NCI-H1048 (cell line): Measurements from ENCODE around the gene MTA1.

ENCODE experiments used
- DNase-seq: peaks from one replicate; lab custom pipeline; 2025; lab: John Stamatoyannopoulos, UW

MTA1 gene

DNA sequence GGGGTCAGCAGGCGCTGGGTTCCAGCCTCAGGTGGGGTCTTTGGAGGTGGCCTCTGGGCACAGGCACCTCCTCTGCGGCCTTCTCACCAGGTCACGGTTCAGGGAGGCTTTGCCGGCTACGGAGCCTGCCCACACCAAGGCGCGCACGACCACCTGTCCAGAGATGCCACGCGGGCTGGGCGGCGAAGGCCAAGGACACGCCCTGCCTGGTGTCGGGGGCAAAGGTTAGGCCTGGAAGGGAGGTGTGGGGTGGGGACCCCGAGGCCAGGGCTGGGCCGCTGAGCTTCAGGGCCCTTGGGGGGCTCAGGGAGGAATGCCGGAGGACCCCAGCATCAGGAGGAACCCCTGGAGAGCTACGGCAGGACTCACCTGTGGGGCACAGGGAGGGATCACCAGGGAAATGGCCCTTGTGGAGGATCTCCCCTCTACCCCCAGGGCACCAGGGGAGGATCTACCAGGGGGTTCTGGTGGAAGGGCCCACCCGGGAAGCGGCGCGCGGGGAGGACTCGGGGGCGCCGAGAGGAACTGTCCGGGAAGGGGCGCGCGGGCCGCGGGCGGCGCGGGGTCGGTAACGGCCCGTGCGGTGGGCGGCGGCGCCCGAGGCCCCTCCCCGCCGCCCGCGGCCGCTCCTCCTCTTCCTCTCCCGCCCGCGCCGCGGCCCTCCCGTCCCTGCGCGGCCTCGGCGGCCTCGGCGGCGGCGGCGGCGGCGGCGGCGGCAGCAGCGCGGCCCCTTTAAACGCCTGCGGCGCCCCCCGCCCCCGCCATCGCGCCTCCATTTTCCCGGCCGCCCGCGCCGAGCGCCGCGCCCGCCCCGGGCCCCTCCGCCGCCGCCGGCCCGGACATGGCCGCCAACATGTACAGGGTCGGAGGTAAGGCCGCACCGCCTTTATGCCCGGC, at the start of gene MTA1:
MTA1 (plus strand) TSS at position 633 of the 897 bp plus-strand sequence; CDS start at position 842, 209 bp downstream.
- DNase-seq, result no peak

DNA sequence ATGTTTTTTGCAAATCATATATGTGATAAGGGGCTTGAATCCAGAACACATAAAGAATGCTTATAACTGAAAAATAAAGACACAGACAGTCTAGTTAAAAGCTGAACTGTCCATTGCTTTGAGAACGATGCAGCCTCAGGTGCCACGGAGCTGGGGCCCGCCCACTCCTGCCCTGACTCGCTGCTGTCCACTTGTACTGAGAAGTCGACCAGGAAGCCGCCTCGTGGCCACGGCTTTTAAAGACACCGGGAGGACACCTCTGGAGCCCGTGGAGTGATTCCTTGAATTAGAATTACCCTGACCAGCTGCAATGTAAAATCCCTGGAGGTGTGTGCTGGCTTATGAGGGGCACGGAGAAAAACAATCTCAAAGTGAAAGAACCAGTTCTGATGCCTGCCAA, 45.2 kb upstream of the MTA1 start:
- no peak for DNase-seq

DNA sequence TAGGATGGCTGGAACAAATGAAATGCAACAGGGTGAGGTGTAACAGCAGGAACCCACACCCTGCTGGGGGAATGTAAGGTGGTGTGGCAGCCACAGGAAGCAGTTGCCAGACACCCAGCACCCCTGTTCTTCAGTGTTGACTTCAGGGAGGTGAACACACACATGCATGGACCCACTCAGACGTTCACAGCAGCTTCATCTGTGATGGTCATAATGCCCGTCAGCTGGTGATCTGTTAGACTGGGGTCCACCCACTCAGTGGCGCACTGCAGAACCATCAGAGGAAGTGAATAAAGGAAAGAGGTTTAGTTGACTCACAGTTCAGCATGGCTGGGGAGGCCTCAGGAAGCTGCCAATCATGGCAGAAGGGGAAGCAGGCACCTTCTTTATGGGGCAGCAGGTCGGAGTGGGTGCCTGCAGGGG, 44.0 kb upstream of the MTA1 start:
- DNase-seq, result no peak

DNA sequence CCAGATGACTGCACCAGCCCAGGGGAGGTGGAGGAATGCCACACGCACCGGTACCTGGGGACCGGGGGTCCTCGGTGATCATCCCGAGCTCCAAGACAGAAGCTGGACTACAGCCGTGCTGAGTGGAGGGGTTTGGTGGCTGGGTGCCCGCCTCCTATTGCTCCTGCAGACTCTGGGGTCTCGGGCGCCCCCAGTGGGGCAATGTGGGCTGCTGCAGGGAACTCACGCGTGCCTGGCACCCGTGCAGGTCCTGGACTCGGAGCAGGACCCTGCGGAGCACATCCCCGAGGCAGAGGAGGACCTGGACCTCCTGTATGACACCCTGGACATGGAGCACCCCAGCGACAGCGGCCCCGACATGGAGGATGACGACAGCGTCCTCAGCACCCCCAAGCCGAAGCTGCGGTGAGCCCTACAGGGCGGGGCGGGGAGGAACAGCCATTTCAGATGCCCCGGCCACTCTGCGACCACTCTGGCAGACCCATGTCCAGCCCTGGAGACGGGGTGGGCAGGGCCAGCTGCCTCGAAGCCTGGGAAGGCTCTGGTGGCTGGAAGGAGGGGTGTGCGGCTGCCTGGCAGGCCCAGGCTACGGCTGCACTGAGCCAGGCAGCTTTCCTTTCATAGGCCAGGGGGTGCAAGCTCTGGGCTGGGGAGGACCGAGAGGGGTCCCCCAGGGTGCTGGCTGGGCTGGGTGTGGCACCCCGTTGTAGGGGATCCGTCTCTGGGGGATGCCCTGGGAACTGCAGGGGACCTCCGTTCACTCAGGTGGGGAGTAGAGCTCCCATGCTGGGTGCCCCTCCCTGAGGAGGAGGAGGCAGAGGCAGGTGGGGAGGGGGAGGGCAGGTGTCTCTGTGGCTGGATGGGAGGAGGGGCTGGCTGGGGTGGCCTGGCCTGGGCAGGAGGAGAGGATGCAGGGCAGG, 42.8 kb upstream of the MTA1 start:
- no peak for DNase-seq

DNA sequence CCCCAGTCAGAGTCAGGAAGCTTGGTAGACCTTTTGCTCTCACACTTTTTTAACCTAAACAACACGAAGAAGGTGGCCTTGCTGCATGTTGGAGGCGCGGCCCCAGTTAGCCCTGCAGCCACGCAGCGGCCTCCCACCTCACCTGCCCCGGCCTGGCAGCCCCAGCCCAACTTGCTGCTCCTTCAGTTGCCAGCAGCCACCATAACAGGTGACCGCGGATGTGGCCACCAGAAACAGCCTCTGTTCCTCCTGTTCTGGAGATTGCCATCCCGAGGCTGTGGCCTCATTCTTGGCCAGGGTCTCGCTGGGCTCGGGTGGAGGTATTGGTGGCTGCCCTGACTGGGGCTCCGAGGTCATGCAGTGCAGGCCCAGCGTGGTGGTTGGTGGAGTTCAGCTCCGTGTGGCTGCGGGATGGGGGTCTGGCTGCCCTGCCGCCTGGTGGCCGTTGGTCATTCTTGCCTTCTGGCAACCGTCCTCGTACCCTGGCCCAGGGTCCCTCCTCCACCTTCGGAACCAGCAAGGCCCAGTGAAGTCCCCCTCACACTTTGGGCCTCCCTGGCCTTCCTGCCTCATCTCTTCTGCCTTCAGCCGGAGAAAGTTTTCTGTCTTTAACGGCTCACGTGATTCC, 42.0 kb upstream of the MTA1 start:
- no peak for DNase-seq

DNA sequence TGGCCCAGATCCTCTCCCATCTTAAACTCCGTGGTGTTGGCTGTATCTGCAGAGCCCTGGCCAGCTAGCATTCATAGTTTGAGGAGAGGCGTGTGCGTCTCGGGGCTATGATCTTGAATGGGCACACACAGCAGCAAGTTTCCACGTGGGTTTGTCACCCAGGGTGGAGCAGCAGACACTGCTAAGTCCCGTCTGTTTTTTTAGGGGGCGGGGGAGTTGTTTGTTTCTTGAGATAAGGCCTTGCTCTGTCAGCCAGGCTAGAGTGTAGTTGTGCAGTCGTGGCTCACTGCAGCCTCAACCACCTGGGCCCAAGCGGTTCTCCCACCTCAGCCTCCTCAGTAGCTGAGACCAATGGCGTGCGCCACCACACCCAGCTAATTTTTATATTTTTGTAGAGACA, 41.4 kb upstream of the MTA1 start:
- DNase-seq, result no peak

DNA sequence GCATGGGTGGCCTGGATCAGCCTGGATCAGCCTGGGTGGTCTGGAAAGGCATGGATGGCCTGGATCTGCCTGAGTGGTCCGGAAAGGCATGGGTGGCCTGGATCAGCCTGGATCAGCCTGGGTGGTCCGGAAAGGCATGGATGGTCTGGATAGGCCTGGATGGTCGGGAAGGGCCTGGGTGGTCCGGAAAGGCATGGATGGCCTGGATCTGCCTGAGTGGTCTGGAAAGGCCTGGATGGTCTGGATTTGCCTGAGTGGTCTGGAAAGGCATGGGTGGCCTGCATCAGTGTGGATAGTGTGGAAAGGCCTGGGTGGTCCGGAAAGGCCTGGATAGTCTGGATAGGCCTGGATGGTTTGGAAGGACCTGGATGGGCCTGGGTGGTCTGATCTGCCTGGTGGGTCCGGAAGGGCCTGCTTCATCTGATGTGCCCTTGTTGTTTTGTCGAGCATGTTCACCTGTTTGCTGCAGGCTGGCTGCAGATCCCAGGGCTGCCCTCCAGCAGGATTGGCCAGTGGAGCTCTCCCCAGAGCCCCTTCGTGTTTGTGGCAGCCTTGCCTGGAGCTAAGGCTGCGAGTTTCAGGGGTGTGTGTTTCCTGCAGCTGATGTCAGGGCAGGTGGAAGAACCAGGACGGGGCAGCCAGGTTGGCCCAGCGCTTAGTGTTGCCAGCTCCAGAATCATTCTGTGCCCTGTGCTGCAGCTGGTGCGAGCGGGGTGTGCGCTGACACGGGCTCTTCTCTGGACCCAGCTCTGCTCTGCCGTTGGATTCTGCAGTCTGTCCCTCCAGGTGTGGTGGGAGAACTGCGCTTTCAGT, 40.5 kb upstream of the MTA1 start:
- DNase-seq, result no peak

DNA sequence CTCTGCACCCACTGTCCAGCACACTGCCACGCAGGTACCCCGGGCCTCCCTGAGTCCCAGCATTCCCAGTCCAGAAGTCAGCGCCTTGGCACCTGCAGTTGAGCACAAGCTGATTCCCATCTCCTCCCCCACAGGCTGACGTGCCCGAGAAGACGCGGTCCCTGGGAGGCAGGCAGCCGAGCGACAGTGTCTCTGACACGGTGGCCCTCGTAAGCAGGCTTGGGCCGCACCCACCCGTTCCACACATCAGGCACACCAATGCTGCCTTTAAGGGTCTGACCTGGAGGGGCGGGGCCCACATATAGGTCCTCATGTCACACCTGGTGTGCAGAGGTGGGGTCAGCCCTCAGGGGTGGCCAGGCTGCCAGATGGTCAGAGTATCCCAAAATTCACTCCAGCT, 39.7 kb upstream of the MTA1 start:
- no peak for DNase-seq

DNA sequence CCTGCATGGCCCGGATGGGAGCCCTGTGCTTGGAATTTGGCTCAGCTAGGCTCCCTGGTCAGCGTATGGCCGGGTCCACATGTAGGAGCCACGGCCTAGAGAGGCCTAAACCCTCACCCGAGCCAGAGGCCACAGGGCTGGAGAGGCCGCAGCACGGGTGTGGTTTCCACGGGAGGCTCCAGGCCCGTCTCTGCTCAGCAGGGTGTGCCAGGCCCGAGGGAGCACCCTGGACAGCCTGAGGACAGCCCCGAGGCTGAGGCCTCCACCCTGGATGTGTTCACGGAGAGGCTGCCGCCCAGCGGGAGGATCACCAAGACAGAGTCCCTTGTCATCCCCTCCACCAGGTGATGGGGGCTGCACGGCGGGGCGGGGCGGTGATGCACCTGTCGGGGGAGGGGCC, 38.9 kb upstream of the MTA1 start:
- DNase-seq, result no peak

DNA sequence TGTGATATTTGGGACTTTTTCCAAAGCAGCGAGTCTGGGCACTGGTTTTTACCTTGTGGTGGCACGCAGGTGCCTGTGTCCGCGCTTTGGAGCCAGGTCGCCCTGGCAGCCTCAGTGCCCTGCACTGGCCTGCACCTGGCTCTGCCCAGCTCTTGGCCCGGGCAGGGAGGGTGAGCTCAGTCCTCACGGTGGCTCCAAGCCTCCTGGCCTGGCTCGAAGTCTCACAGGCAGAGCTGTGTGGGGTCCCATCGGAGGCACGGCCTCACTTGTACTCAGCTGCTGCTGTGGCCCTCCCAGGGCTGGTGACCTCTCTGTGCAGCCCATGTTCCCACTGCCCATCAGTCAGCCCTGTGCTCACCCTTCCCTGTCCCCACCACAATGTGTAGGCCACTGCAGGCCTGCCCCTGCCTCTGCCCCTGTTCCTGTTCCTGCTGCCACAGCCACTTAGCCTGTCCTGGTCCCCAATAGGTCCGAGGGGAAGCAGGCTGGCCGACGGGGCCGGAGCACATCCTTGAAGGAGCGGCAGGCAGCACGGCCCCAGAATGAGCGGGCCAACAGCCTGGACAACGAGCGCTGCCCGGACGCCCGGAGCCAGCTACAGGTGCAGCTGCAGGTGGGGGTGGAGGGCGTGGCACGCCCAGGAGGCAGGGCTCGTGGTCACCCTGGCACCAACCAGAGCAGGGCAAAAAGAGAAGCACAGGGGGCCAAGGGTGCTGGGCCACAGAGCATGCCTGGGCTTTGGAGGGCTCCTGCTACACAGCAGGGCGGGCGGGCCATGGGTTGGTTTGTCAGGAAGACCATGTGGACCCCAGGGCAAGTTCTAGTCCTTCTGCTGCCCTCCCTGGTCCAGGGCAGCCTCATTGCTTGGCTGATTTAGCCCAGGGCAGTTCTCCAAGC, 37.9 kb upstream of the MTA1 start:
- DNase-seq, result no peak

DNA sequence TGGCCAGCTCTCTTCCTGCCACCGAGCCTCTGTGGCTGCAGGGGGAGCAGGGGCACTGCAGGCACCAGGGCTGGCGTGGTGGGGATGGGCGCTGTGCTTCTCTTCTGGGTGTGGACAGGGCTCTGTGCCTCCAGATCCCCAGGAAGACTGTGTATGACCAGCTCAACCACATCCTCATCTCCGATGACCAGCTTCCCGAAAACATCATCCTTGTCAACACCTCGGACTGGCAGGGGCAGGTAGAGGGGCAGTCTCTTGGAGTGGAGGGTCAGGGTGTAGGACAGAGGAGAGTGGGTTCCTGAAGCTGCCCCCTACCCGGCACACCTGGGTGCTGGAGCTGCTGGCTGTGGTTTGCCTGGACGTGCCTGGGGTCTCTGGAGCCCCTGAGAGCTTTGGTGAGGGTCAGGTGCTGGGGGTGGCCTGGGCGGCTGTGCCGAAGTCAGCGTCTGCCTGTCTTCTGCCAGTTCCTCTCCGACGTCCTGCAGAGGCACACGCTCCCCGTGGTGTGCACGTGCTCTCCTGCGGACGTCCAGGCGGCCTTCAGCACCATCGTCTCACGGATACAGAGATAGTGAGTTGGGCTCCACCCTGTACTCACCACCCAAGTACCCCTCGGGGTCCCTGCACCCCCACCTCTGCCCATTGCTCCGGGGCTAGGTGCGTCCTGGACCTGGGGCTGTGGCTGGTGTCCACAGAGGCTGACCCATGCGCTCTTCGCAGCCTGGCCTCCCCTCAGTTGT, 37.1 kb upstream of the MTA1 start:
- no peak for DNase-seq

DNA sequence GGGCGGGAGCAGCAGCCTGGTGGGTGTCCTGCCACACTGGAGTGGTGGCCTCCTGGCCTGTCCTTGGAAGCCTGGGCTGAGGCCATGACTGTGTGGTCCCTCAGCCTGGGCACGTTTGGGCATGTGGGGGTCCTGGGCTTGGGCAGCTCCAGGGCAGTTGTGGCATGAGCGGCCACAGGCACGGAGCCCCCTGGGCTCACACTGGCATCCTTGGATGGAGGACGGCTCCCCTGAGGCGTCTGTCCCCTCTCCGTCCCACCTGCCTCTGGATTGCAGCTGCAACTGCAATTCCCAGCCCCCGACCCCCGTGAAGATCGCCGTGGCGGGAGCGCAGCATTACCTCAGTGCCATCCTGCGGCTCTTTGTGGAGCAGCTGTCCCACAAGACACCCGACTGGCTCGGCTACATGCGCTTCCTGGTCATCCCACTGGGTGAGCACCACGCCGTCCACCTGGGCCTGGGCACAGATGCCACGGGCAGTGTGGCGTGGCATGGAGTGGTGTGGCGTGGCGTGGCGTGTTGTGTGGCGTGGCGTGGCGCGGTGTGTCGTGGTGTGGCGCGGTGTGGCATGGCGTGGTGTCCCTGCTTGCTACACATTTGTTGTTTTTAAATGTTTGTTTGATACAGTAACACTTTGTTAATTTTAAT, 36.4 kb upstream of the MTA1 start:
- DNase-seq, result no peak

DNA sequence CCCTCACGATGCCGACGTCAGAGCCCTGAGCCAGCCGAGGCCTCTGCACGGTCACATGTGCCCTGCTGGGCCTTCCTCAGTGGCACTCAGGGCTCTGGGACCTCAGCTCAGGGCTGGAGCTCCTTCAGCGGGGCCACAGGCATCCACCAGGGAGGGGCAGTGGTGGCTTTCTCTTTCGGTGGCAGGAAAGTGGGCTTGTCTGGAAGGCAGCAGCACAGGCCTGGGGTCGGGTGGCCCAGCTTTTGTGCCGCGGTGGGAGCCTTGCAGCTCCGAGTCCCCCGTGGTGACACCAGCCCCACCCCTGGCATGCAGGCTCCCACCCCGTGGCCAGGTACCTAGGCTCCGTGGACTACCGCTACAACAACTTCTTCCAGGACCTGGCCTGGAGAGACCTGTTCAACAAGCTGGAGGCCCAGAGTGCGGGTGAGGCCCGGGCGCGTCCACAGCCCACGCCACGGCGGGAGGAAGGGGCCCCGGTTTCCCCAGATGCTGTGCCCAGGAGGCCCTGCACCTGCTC, 35.5 kb upstream of the MTA1 start:
- DNase-seq, result no peak

DNA sequence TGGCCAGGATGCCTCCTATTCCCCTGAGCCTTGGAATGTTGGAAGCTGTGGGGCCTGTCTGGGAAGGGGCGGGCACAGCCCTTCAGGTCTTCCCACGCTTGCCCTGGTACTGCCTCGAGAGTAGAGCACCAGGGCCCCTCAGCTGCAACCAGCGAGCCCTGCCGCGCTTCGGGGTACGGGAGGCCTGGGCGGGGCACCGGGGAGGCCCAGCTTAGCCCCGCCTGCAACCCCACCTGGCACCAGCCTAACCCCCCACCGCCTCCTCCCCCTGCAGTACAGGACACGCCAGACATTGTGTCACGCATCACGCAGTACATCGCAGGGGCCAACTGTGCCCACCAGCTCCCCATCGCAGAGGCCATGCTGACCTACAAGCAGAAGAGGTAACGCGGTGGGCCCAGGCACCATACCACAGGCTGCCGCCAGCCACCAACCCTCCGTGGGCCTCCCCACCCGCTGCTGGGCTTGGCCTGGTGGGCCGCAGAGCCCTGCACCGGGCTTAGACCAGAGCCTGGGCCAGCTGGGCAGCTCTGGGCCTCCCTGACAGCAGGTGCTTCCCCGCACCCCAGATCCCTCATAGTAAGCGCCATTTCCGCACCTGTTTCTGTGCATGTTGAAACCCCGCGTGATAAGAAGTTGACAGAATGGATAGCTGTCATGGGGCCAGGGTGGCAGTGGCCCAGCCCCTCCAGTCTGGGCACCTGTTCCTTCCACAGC, 34.9 kb upstream of the MTA1 start:
- DNase-seq, result no peak

DNA sequence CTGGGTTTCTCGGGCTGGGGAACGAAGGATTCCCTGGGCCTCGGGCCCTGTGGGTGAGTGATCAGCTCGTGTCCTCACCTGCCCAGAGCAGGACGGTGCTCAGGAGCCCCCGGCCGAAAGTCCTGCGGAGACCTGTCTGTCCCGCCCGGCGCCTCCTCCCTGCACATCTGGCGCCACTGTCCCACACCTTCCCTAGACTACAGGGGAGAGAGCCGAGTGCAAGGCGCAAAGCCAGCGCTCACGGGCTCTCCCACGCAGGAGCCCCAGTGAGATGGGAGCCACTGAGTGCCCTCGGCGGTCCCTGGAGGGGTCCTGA, 34.3 kb upstream of the MTA1 start:
- no peak for DNase-seq

DNA sequence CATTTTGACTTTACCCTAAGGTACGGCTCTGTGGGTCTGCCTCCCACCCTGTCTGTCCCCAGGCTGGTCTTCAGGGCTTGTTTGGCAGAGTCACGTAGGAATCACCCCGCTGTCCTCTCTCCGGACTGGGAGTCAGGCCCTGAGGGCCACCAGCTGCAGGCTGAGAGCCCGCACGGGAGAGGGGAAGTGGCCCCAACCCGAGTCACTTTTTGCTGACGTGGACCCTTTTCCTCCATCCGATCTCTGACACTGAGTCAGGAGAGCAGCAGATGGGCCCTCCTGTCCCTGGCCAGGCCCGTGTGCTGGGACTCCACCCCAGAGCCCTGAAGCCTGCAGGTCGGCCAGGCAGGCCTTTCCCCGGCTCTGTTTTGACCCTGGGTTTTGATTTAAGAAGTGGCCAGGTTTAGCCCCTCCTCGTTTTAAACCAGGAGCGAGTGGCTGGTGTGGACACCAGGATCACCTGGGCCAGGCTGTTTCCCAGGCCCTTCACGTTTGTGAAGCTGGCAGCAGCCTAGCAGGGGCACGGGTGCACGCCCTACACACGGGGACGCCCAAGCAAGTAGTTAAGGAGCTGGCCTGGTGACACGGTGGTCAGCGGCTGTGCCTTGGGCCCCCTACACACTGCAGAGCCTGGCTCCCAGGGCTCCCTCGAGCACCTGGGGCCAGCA, 33.8 kb upstream of the MTA1 start:
- no peak for DNase-seq

DNA sequence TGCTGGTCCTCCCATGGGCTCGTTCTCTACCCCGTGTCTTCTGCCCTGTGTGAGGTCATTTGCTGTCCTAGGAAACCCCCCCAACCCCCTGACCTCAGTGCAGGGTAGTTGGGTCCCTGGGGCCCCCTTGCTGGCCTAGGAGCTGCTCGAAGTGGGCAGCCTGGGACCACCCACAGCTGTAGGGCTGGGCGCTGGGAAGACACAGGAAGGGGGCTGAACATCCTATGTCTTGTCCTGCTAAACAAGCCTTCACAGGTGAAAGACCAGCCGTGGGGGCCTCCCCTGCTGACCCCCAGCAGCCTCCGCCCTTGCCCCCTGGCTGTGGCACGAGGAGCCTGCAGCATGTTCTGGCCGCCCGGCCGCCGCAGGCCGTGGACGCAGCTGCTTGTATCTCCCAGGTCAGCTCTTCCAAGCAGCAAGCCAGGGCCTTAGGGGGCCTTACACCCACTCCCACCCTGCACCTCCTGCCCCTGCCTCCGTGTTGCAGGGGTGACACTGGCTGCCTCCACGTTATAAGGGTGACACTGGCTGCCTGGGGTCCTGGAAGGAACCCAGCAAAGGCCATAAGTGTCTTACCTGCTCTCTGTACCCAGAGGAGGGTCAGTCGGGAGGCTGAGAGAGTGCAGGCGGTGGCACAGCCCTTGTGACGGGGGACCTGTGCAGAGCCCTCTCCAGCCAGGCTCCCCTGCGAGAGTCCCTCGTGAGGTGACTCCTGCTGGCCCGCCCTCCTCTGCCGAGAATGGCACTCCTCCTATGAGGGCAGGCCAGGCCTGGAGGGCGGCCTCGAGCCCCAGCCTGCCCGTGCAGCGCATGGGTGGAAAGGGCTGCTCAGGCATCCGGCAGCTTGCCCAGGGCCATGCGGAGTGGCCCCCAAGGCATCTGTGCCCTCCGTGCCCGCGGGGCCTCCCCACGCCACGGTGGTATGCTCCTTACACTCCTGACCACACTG, 32.8 kb upstream of the MTA1 start:
- no peak for DNase-seq
